Ishikawa (cell line): ENCODE results near the gene CSTB.

ENCODE experiments used
- CEBPB ChIP-seq: IDR thresholded peaks from 2 replicates; pipeline ENCODE4 v1.6.1; 2012
- CREB1 ChIP-seq: IDR thresholded peaks from 2 replicates; pipeline ENCODE4 v1.6.1; 2012; ENCODE audit warnings: low read depth
- EGR1 ChIP-seq: IDR thresholded peaks from 2 replicates; pipeline ENCODE4 v1.6.1; 2012
- EP300 ChIP-seq: IDR thresholded peaks from 2 replicates; pipeline ENCODE4 v1.6.1; 2012; ENCODE audit warnings: borderline replicate concordance
- FOXM1 ChIP-seq: IDR thresholded peaks from 2 replicates; pipeline ENCODE4 v1.6.1; 2012; ENCODE audit warnings: low read depth, borderline replicate concordance
- NFIC ChIP-seq: IDR thresholded peaks from 2 replicates; pipeline ENCODE4 v1.6.1; 2012
- RAD21 ChIP-seq: IDR thresholded peaks from 2 replicates; pipeline ENCODE4 v1.6.1; 2012; ENCODE audit warnings: low read depth
- TAF1 ChIP-seq: IDR thresholded peaks from 2 replicates; pipeline ENCODE4 v1.6.1; 2012; ENCODE audit warnings: low read depth, mild to moderate bottlenecking
- TCF12 ChIP-seq: IDR thresholded peaks from 2 replicates; pipeline ENCODE4 v1.6.1; 2012; ENCODE audit warnings: low read depth
- TEAD4 ChIP-seq: IDR thresholded peaks from 2 replicates; pipeline ENCODE4 v1.6.1; 2012
- YY1 ChIP-seq: IDR thresholded peaks from 2 replicates; pipeline ENCODE4 v1.6.1; 2012; ENCODE audit warnings: low read depth
- ZBTB7A ChIP-seq: IDR thresholded peaks from 2 replicates; pipeline ENCODE4 v1.6.1; 2012; ENCODE audit warnings: low read depth
- TF ChIP-seq, protein P1 (sequence below): IDR thresholded peaks from 2 replicates; pipeline ENCODE4 v1.6.1; 2012
- TF ChIP-seq, protein P2 (sequence below): IDR thresholded peaks from 2 replicates; pipeline ENCODE4 v1.6.1; 2012
- TF ChIP-seq, protein P3 (sequence below): IDR thresholded peaks from 2 replicates; pipeline ENCODE4 v1.6.1; 2012; ENCODE audit warnings: low read depth, mild to moderate bottlenecking

Gene CSTB

GRCh38 chr21:43772425-43772821 is 3.7 kb downstream of the CSTB start:
- TF ChIP-seq EGR1 = no peak
- TF ChIP-seq, protein P1, sequence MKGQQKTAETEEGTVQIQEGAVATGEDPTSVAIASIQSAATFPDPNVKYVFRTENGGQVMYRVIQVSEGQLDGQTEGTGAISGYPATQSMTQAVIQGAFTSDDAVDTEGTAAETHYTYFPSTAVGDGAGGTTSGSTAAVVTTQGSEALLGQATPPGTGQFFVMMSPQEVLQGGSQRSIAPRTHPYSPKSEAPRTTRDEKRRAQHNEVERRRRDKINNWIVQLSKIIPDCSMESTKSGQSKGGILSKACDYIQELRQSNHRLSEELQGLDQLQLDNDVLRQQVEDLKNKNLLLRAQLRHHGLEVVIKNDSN = no peak
- TF ChIP-seq TEAD4 = no peak
- TF ChIP-seq FOXM1 = no peak
- no peak for TF ChIP-seq CEBPB
- TF ChIP-seq TAF1 = no peak
- TF ChIP-seq YY1 = no peak
- no peak for TF ChIP-seq EP300
- TF ChIP-seq, protein P2, sequence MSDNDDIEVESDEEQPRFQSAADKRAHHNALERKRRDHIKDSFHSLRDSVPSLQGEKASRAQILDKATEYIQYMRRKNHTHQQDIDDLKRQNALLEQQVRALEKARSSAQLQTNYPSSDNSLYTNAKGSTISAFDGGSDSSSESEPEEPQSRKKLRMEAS = no peak
- TF ChIP-seq RAD21 = no peak
- TF ChIP-seq TCF12 = no peak
- TF ChIP-seq NFIC = no peak
- no peak for TF ChIP-seq CREB1
- TF ChIP-seq ZBTB7A = no peak

DNA sequence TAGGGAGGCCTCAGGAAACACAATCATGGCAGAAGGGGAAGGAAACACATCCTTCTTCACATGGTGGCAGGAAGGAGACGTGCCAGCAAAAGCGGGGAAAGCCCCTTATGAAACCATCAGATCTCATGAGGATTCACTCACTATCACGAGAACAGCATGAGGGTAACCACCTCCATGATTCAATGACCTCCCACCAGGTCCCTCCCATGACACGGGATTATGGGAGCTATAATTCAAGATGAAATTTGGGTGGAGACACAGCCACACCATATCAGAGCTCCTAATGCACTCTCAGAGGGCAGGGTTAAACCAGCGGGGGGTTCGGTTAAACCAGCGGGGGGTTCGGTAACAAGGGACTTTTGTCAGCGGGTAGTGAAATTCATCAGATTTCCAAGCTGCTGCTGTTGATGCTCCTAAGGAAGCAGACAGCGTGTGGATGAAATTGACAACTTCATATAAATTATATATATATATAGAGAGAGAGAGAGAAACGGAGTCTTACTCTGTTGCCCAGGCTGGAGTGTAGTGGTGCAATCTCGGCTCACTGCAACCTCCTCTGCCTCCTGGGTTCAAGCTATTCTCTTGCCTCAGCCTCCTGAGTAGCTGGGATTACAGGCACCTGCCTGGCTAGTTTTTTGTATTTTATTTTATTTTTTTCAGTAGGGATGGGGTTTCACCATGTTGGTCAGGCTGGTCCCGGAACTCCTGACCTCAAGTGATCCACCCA is 4.2 kb downstream of the CSTB start:
- TF ChIP-seq YY1 = no peak
- no peak for TF ChIP-seq TCF12
- no peak for TF ChIP-seq CREB1
- TF ChIP-seq FOXM1 = no peak
- TF ChIP-seq TEAD4 = no peak
- no peak for TF ChIP-seq EP300
- TF ChIP-seq RAD21 = no peak
- TF ChIP-seq, protein P3, sequence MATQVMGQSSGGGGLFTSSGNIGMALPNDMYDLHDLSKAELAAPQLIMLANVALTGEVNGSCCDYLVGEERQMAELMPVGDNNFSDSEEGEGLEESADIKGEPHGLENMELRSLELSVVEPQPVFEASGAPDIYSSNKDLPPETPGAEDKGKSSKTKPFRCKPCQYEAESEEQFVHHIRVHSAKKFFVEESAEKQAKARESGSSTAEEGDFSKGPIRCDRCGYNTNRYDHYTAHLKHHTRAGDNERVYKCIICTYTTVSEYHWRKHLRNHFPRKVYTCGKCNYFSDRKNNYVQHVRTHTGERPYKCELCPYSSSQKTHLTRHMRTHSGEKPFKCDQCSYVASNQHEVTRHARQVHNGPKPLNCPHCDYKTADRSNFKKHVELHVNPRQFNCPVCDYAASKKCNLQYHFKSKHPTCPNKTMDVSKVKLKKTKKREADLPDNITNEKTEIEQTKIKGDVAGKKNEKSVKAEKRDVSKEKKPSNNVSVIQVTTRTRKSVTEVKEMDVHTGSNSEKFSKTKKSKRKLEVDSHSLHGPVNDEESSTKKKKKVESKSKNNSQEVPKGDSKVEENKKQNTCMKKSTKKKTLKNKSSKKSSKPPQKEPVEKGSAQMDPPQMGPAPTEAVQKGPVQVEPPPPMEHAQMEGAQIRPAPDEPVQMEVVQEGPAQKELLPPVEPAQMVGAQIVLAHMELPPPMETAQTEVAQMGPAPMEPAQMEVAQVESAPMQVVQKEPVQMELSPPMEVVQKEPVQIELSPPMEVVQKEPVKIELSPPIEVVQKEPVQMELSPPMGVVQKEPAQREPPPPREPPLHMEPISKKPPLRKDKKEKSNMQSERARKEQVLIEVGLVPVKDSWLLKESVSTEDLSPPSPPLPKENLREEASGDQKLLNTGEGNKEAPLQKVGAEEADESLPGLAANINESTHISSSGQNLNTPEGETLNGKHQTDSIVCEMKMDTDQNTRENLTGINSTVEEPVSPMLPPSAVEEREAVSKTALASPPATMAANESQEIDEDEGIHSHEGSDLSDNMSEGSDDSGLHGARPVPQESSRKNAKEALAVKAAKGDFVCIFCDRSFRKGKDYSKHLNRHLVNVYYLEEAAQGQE = no peak
- TF ChIP-seq, protein P2 = no peak
- TF ChIP-seq EGR1 = no peak
- no peak for TF ChIP-seq NFIC
- no peak for TF ChIP-seq TAF1
- no peak for TF ChIP-seq CEBPB
- no peak for TF ChIP-seq ZBTB7A
- TF ChIP-seq, protein P1 = no peak

DNA sequence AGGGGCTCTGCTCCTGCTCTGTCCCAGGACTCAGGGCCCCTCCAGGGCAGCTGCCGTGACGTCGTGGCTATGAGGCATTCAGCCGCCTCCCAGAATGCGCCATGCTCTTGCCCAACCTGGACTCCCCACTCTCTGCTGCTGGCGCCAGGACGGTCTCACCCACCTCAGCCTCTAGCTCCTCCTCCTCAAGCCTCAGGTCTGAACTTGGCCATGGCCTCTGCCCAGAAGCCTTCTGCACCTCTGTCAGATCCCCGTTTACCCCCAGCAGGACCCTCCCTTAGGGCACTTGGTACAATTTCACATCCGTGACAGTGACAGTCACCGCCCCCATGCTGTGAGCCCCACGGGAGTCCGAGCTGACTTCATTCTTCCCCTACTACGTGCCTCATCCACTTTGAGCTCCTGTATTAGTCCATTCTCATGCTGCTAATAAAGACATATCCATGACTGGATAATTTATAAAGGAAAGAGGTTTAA is 4.9 kb downstream of the CSTB start:
- no peak for TF ChIP-seq YY1
- no peak for TF ChIP-seq TCF12
- TF ChIP-seq, protein P2 = no peak
- TF ChIP-seq EP300 = no peak

DNA sequence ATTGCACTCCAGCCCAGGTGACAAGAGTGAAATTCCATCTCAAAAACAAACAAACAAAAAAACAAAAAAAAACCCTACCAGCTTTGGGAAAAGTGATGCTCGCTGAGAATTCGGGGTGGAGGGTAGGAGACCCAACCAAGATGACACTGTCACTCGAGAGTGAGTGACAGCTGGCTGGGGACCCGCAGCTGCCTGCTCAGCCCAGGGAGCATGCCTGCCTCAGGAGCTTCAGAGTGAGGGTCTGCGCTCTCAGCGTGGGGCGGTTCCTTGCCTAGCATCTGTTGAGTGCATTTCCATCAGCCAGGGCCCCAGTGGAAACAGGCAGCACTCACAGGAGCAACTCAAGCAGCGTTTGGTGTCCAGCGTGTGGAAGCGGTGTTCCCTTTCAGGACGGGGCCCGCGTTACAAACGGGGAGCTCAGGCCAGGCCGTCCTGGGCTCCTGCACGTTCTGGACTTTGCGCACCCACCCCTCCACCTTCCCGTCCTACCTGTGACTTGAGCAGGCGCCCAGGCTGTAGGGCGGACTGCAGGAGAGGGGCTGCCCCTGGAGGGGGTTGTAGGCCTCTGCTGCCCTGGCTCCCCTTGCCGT is 5.9 kb downstream of the CSTB start:
- no peak for TF ChIP-seq TEAD4
- no peak for TF ChIP-seq YY1
- TF ChIP-seq EGR1 = no peak
- no peak for TF ChIP-seq TCF12
- no peak for TF ChIP-seq CEBPB
- no peak for TF ChIP-seq CREB1
- TF ChIP-seq, protein P3 = no peak
- TF ChIP-seq EP300 = no peak
- TF ChIP-seq NFIC = no peak
- TF ChIP-seq, protein P2 = no peak
- no peak for TF ChIP-seq FOXM1
- TF ChIP-seq, protein P1 = no peak
- TF ChIP-seq ZBTB7A = no peak

DNA sequence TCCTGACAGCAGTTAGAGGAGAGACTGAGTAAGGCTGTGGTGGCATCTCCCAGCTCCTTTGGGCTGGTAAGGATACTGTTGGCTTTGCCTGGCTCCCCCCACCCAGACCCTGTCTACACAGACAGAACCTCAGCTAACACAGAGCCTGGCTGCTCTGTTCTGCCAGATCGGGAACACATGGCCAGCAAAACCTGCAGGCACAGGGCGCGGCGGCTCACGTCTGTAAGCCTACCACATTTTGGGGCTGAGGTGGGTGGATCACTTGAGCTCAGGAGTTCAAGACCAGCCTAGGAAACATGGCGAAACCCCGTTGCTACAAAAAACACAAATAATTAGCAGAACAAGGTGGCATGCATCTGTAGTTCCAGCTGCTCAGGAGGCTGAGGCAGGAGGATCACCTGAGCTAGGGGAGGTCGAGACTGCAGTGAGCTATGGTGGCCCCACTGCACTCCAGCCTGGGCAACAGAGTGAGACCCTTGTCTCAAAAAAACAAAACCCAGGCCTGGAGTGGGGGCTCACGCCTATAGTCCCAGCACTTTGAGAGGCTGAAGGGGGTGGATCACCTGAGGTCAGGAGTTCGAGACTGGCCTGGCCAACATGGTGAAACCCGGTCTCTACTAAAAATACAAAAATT is 6.7 kb downstream of the CSTB start:
- no peak for TF ChIP-seq ZBTB7A
- no peak for TF ChIP-seq FOXM1
- TF ChIP-seq CEBPB = no peak
- no peak for TF ChIP-seq YY1
- no peak for TF ChIP-seq CREB1
- no peak for TF ChIP-seq EGR1
- no peak for TF ChIP-seq TEAD4
- TF ChIP-seq, protein P3 = no peak
- TF ChIP-seq, protein P1 = no peak
- TF ChIP-seq TAF1 = no peak
- no peak for TF ChIP-seq TCF12
- no peak for TF ChIP-seq NFIC
